PC-3 (cell line): ENCODE data around the gene NALCN. TPM values are rescaled to one million over a fixed set of nuclear protein-coding genes. Genes with fewer than 3 reads are reported as not detected.

Experiments used
- ATAC-seq: fragments of 200-7000 bp; cut with Tn5 transposase; 2 replicates; pipeline ENCODE4 v1.9.1; 2020; ENCODE audit warnings: mild to moderate bottlenecking, moderate library complexity
- BruUV-seq: library from RNA; stranded (reverse); fragments of 400-500 nt; replicated peaks from 2 replicates; lab custom pipeline; 2021; lab: Mats Ljungman, UMichigan
- CTCF ChIA-PET: fragments of 300-600 bp; sonication (Branson Sonifier 250); formaldehyde crosslinking; loops from one replicate; lab custom pipeline; 2022; ENCODE audit warnings: antibody characterized with exemption; lab: Charles Lee
- POLR2A ChIA-PET: fragments of 300-600 bp; sonication (Branson Sonifier 250); formaldehyde crosslinking; loops from one replicate; lab custom pipeline; 2022; ENCODE audit warnings: antibody characterized with exemption; ENCODE audit not compliant: unreplicated experiment; lab: Charles Lee
- DNase-seq: peaks from one replicate; pipeline ENCODE4 v3.0.0-alpha.2; 2015
- H2AFZ ChIP-seq: fragments of 300-600 bp; sonication (generic); 2 replicates; pipeline ENCODE4 v1.6.0; 2016; ENCODE audit warnings: antibody characterized with exemption, low read length
- H3F3A ChIP-seq: fragments of 300-600 bp; sonication (generic); one replicate; pipeline ENCODE4 v1.6.0; 2017; ENCODE audit warnings: antibody characterized with exemption, low read length, control low read depth, mild to moderate bottlenecking; ENCODE audit not compliant: unreplicated experiment
- H3K27ac ChIP-seq: fragments of 300-600 bp; sonication (generic); 2 replicates; pipeline ENCODE4 v1.5.1; 2016; ENCODE audit warnings: mild to moderate bottlenecking, low read length
- H3K27me3 ChIP-seq: fragments of 300-600 bp; sonication (generic); 2 replicates; pipeline ENCODE4 v1.6.1; 2016; ENCODE audit warnings: low read length, mixed read lengths
- H3K36me3 ChIP-seq: fragments of 300-600 bp; sonication (generic); 2 replicates; pipeline ENCODE4 v1.6.1; 2016; ENCODE audit warnings: low read depth, mixed run types, low read length, mixed read lengths
- H3K4me1 ChIP-seq: fragments of 300-600 bp; sonication (generic); 2 replicates; pipeline ENCODE4 v1.5.1; 2016; ENCODE audit warnings: low read length; ENCODE audit not compliant: insufficient read depth
- H3K4me2 ChIP-seq: fragments of 300-600 bp; sonication (generic); 2 replicates; pipeline ENCODE4 v1.6.0; 2016; ENCODE audit warnings: low read length
- H3K4me3 ChIP-seq: fragments of 300-600 bp; sonication (generic); 2 replicates; pipeline ENCODE4 v1.5.1; 2016; ENCODE audit warnings: mild to moderate bottlenecking, low read length, mixed read lengths
- H3K79me2 ChIP-seq: fragments of 300-600 bp; sonication (generic); 2 replicates; pipeline ENCODE4 v1.6.1; 2017; ENCODE audit warnings: low read length, mixed read lengths
- H3K9ac ChIP-seq: fragments of 300-600 bp; sonication (generic); 2 replicates; pipeline ENCODE4 v1.6.0; 2016; ENCODE audit warnings: mild to moderate bottlenecking, low read length
- H3K9me2 ChIP-seq: fragments of 300-600 bp; sonication (generic); replicated peaks from 2 replicates; pipeline ENCODE4 v1.6.1; 2016; ENCODE audit warnings: mixed run types, low read length, mixed read lengths
- H3K9me3 ChIP-seq: fragments of 300-600 bp; sonication (generic); 2 replicates; pipeline ENCODE4 v1.6.1; 2016; ENCODE audit warnings: low read length, mixed read lengths
- H4K20me1 ChIP-seq: fragments of 300-600 bp; sonication (generic); 2 replicates; pipeline ENCODE4 v1.6.1; 2016; ENCODE audit warnings: low read length, mixed read lengths
- CTCF ChIP-seq: fragments of 300-600 bp; sonication (generic); conservative IDR thresholded peaks from 2 replicates; pipeline ENCODE4 v1.5.1; 2017; ENCODE audit warnings: antibody characterized with exemption, low read depth, mild to moderate bottlenecking, low read length
- EZH2 ChIP-seq: fragments of 300-600 bp; sonication (generic); IDR thresholded peaks from one replicate; pipeline ENCODE4 v1.6.1; 2017; ENCODE audit warnings: antibody characterized with exemption, mild to moderate bottlenecking, low read length; ENCODE audit not compliant: unreplicated experiment
- EZH2phosphoT487 ChIP-seq: fragments of 300-600 bp; sonication (generic); IDR thresholded peaks from 2 replicates; pipeline ENCODE4 v1.6.1; 2018; ENCODE audit warnings: mild to moderate bottlenecking, antibody characterized with exemption, low read length, borderline replicate concordance
- intact Hi-C: fragments of 100-400 bp; cut with micrococcal nuclease; formaldehyde crosslinking; loops from 2 replicates; pipeline ENCODE4 v1.9.0; 2023
- total RNA-seq: library from RNA; depleted of rRNA; stranded (reverse); fragments of >200 nt; gene quantifications from 2 replicates; pipeline ENCODE4 v1.2.3, GENCODE V29; 2014

The NALCN gene
- total RNA-seq, 1 experiment from 2014 or later = 11.8 TPM

- no peaks in the 10 kb centered on the region for H3K36me3 ChIP-seq
- H3K79me2 ChIP-seq = no peaks in the 10 kb centered on the region
- H4K20me1 ChIP-seq = no peaks in the 10 kb centered on the region
- no peak overlapping the region for H3K4me3 ChIP-seq
- TF ChIP-seq EZH2 = no peak
- no peak for TF ChIP-seq CTCF
- TF ChIP-seq EZH2phosphoT487 = no peak
- no peak overlapping the region for H2AFZ ChIP-seq
- no peaks in the 10 kb centered on the region for H3K27me3 ChIP-seq
- no peaks in the 10 kb centered on the region for H3K4me1 ChIP-seq
- no peak overlapping the region for H3K4me2 ChIP-seq
- H3K27ac ChIP-seq = no peak overlapping the region
- H3F3A ChIP-seq = no peaks in the 10 kb centered on the region
- H3K9me2 ChIP-seq = no peaks in the 10 kb centered on the region
- ChIA-PET POLR2A (no interaction called here), CTCF (no interaction called here)
- intact Hi-C loops = no loop called here
- BruUV-seq = no TSS peak
- H3K9me3 ChIP-seq = no peaks in the 10 kb centered on the region
- ATAC-seq (no peak), DNase-seq (no peak)
- H3K9ac ChIP-seq = no peak overlapping the region
Measured at GRCh38 chr13:101065329-101065728, 351.0 kb downstream of the NALCN start.

GRCh38 chr13:101059793-101060192 lies 356.5 kb downstream of the NALCN start:
- no peak overlapping the region for H3K9ac ChIP-seq
- no peak overlapping the region for H3K27ac ChIP-seq
- no peaks in the 10 kb centered on the region for H3K4me1 ChIP-seq
- intact Hi-C loops = no loop called here
- TF ChIP-seq EZH2 = no peak
- no peak for TF ChIP-seq CTCF
- TF ChIP-seq EZH2phosphoT487 = no peak
- DNase-seq (no peak), ATAC-seq (no peak)
- ChIA-PET CTCF (no interaction called here), POLR2A (no interaction called here)
- H3F3A ChIP-seq = no peaks in the 10 kb centered on the region
- H3K9me2 ChIP-seq = no peaks in the 10 kb centered on the region
- no TSS peak for BruUV-seq
- H3K9me3 ChIP-seq = no peaks in the 10 kb centered on the region
- no peaks in the 10 kb centered on the region for H3K27me3 ChIP-seq
- H3K79me2 ChIP-seq = no peaks in the 10 kb centered on the region
- no peak overlapping the region for H3K4me2 ChIP-seq
- no peak overlapping the region for H3K4me3 ChIP-seq
- H2AFZ ChIP-seq = no peak overlapping the region
- no peaks in the 10 kb centered on the region for H3K36me3 ChIP-seq
- no peaks in the 10 kb centered on the region for H4K20me1 ChIP-seq

GRCh38 chr13:101058841-101059240 lies 357.5 kb downstream of the NALCN start:
- Histone ChIP-seq H3K9ac (no peak overlapping the region), H3K4me1 (no peaks in the 10 kb centered on the region), H3K9me2 (no peaks in the 10 kb centered on the region), H3K9me3 (no peaks in the 10 kb centered on the region), H2AFZ (no peak overlapping the region), H4K20me1 (no peaks in the 10 kb centered on the region), H3K79me2 (no peaks in the 10 kb centered on the region), H3K4me3 (no peak overlapping the region), H3F3A (no peaks in the 10 kb centered on the region), H3K4me2 (no peak overlapping the region), H3K27ac (no peak overlapping the region), H3K27me3 (no peaks in the 10 kb centered on the region), H3K36me3 (no peaks in the 10 kb centered on the region)
- DNase-seq (no peak), ATAC-seq (no peak)
- BruUV-seq = no TSS peak
- intact Hi-C loops = no loop called here
- TF ChIP-seq CTCF = no peak
- TF ChIP-seq EZH2 = no peak
- no peak for TF ChIP-seq EZH2phosphoT487
- CTCF ChIA-PET = no interaction called here
- POLR2A ChIA-PET = no interaction called here
